Lower leg skin (tissue), 3 donors: Measurements from ENCODE around the gene UTS2R.
"Not testable (repeated sequence)": the region's sequence is repeated elsewhere in the genome, so short reads cannot be mapped to it uniquely, and the experiment has no call there.

Source experiments
- CTCF ChIP-seq, 3 donors: fragments of 450-650 bp; IDR thresholded peaks; one replicate each; pipeline ENCODE4 v1.5.1; 2016; ENCODE audit warnings: antibody characterized with exemption in 3 of 3, mild to moderate bottlenecking in 3 of 3, moderate library complexity in 2 of 3
- POLR2A ChIP-seq, 2 donors: fragments of 450-650 bp; IDR thresholded peaks; one replicate each; pipeline ENCODE4 v1.6.1; 2016 to 2017; ENCODE audit warnings: antibody characterized with exemption in 2 of 2, mild to moderate bottlenecking in 1 of 2, moderate library complexity in 1 of 2

DNA sequence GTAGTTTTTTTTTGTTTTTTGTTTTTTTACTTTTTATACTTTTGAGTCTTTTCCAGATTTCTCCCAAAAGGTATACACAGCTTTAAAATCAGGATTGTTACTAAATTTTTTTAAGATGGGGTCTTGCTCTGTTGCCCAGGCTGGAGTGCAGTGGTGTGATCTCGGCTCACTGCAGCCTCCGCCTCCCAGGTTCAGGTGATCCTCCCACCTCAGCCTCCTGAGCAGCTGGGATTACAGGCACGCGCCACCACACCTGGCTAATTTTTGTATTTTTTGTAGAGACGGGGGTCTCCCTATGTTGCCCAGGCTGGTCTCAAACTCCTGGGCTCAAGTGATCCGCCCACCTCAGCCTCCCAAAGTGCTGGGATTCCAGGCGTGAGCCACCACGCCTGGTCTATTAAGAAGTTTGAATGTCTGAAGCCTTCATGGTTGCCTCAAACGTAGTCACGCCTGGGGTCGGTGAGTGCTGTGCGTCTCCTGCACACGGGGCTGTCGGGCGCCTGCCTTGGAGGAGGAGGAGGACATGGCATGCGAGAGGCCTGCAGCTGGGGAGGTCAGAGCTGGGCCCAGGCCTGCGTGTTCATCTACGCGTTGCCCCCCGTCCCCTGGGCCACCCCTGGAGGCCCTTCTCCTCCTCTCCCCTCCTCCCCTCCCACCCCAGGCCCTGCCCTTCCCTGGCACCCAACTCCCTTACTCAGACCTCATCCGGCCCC is 10.8 kb downstream of the UTS2R start:
- TF ChIP-seq POLR2A, CTCF (IDR thresholded peaks at IDR 0.05): not testable (repeated sequence)
